NCI-H2196 (cell line): Measurements from ENCODE around the gene TTI1.

Experiments used
- DNase-seq: peaks from one replicate; lab custom pipeline; 2025; ENCODE audit not compliant: unreplicated experiment; lab: John Stamatoyannopoulos, UW

The TTI1 gene

DNA sequence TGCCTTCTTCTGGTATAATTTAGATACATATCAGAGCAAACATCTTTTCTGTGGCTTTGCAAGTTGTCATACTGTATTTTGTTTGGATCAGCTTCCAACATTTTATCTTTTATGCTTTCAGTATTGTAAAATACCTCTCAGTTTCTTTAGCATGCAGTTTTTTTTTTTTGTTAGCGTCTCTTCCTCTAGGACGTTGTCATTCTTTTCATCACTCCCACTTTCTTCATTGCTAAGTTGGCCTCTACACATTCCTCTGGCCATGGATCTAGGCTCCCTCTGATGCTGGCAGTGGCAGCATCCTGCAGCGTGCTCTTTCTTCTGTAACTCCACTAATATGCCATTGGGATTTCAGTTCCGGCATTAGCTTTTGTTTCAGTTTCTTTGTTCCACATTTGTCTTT, 22.0 kb upstream of the TTI1 start:
- DNase-seq: no peak

DNA sequence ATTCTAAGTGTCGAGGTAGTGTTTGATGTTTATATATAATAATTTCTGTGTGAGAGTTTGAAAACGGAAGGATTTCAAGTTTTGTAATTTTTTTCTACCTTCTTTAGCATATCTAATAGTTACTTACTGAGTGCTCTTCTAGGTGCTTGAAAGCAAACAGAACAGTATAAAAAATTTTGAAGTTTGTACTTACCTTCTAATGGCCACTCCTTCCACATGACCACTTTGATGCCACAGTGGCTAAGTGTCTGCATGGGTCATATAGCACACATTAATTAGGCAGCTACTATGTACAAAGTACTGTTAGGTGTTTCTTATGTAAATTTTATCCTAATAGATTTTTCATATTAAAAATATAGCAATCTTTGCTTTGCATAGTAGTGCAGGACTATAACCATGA, 21.4 kb upstream of the TTI1 start:
- DNase-seq: no peak

DNA sequence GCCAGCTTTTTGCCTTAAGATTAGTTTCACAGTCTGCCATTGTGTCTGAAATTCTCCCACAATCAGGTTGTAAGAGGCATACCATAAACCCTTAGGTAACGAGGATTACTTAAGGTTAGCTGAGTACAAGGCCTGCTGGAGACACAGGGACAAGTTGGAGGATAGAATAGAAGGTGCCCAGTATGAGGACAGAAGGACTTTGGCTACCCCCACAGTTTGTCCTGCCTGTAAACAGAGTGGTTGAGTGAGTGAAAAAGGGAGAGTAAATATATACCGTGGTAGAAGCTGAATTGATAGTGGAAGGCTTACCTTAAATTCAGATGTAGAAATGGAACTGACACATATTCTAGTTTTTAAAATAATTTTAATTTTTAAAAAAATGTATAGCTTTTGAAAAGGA, 19.6 kb upstream of the TTI1 start:
- no peak for DNase-seq

DNA sequence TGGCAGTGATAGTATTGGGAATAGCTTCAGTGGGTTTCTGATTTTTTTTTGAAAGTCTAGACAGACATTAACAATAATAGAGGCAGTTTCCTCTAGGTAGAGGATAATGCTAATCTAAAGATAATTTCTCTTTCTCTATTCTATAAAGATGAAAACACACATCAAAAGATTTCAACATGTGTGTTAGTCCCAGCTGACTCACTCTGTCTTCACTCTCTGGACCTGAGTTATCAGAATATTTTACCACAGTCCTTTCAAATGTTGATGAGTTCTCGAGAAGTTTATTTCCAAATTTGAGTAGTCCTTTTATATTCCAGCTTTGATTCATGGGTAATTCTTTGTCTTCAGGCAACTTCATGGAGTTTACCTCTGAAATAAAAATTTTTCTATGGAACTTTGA, 17.4 kb upstream of the TTI1 start:
- no peak for DNase-seq

DNA sequence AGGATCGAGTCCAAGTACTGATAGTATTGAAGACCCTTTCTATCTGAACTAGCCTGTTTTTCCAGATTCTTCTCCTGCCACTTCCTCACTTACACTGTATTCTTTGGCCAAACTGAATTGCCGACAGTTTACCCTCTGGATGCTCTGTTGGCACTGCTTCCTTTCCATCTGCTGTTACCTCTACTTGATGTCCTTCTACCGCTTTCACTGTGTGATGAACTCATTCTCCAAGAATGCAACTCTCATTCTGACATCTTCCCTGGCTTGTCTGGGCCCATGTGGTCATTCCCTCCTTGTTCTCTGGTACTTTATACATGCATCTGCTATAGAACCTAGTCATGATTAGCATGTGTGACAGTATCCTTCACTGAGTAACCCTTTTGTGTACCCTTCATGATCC, 16.5 kb upstream of the TTI1 start:
- DNase-seq: no peak

DNA sequence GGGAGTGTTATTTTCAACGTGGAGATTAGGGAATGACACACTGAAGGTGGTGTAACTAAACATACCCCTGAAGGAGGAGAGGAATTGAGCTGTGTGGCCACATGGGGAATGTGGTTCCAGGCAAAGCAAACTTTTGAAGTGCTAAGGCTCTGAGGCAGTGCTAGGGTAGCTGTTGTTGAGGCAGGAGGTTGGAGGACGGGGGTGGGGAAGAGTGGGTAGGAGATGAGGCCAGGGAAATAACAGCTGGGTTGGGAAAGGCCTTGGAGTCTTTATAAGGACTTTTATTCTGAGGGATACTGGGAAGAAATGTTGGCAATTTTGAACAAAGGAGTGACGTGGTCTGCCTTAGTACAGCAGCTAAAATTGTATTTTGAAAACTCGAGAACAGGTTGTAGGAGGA, 13.3 kb upstream of the TTI1 start:
- DNase-seq: no peak

DNA sequence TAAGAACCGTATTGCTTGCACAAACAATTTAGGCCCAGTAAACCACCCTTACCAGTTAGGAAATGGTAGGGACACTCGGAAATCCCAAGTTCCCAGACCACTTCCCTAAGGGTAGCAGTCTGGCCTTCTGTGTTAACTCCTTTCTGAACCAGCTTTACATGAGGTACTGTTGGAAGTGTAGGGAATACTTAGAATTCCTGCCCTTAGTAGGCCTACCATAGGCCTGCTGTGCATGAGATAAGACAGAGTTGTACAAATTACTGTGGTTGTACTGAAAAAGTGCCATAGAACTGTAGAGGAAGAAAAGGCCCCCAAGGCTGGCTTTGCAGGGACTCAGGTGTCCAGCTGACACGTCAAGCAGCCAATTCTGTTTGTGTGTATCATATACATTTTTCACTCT, 11.4 kb upstream of the TTI1 start:
- DNase-seq: no peak

DNA sequence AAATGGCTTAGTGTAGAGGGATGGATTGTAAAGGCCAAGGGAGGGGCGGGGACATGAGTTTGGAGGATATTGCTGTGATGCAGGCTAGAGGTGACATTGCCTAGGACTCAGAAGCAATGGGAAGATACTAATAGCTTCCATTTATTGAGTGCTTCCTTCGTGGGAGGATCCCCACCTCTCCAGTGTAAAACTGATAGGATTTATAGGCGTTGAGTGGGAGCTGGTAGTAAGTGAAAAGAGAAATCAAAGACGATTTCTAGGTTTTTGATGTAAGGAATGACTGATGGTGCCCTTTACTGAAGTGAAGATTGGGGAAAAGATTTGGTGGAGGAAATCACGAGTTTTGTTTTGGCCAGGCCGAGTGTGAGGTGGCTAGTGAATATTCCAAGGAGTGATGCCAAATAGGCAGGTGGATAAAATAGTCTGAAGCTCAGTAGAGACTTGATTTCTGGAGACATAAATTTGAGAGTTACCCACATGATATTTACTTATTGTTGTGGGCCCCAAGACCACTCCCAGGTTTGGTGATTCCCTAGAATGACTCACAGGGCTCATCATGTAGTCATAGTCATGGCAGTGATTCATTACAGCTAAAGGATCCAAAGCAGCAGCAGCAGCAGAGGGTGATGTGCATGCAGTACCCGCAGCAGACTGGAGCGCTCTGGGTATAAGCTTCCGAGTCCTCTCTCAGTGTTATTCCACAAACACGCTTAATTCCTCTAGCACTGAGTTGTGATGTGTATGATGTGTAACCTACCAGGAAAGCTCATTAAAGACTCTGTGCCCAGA, 10.4 kb upstream of the TTI1 start:
- DNase-seq: no peak

DNA sequence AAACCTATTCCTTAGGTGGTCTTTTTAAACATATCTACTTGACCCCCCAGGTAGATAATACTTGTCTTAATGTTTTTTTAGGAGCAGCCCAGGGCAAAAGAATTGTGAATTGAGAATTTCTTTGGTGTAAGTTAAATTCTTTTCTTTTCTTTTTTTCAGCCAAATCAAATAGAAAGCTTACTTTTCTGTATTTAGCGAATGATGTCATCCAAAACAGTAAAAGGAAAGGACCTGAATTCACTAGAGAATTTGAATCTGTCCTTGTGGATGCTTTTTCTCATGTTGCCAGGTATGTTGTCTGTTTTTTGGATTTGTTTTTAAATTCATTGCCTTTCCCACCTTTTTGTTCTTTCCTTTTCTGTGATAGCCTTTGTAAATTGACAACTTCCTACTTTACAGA, 7.0 kb upstream of the TTI1 start:
- no peak for DNase-seq

DNA sequence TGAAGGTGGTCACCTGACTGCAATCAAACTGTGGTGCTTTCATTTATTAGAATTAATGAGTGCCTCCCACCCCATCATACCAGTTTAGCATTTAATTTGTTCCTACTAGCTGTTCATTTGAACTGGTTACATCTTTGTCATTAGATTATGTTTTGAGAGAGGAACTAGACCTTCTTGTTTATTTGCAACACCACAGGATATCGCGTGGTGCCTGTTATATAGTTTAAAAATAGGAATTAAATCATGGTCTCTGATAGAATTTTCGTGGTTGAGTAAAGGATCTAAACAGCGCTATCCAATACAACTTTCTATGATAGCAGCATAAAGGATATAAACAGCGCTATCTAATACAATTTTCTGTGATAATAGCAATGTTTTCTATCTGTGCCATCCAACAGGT, 3.1 kb upstream of the TTI1 start:
- DNase-seq: no peak

DNA sequence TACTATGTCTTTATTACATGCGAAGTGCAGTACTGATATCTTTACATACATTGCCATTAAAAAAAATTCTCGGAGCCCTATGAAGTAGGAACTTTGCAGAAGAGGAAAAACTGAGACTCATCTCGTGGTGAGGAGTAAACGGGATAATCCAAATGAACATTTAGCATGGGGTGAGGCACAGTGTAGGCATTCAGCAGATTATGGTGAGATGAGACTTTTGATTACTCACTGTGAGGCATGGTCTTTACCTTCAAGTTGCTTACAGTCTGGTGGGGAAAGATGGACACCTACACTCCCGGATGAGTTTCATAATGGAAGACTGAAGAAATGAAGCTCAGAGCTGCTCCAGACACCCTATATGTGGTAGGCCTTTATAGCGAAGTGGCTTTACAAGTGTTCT, 1.7 kb upstream of the TTI1 start:
- no peak for DNase-seq

DNA sequence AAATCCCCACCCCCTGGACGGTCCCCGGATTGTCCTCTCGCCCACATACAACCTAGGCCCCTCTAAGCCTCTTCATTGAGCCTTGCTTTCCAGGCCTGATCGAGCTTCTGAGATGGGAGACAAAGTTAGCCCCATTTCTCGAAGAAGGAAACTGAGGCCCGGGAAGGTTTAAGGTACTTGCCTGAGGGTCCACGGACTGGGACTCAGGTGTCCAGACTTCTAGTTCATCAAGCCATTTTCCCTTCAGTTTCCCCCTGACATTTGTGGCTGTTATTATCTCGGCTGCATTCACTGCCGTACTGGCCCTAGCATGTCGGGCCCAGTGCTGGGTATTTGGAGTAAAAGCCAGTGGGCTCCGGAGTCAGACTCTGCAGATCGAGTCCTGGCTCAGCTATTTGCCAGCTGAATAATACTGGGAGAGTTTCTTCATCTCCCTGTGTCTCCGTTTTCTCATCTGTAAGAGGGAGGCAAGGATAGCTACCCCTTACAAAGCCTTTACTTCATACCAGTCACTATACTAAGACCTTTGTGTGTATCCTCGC, 923 bp upstream of the TTI1 start:
- no peak for DNase-seq

DNA sequence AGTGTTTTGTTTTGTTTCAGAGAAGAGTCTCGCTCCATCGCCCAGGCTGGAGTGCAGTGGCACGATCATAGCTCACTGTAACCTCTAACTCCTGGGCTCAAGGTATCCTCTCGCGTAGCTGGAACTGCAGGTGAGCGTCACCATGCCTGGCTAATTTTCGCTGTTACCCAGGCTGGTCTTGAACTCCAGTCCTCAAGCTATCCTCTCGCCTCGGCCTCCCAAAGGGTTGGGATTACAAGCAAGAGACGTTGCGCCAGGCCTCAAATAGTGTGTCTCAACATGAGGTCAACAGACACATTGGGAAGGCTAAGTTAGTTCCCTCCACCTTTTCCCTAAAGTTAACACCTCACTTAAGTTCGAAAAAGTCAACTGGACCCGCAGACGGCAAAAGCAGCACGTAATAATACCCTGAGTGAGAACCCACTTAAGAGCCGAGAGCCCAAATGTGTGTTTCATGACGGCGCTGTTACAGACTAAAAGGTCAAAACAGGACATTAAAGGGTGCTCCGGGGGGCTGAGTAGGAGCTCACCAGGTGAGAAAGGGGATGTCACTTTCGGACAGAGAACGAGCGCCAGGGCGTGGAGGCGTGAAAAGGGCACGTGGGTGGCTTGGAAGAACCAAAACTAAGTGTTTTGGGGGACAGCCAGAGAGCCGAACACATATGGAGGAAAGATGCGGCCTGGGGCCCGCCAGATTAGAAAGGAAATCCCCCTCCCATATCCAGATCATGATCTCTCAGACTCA, 499 bp downstream of the TTI1 start:
- DNase-seq: peak; percentile 78

DNA sequence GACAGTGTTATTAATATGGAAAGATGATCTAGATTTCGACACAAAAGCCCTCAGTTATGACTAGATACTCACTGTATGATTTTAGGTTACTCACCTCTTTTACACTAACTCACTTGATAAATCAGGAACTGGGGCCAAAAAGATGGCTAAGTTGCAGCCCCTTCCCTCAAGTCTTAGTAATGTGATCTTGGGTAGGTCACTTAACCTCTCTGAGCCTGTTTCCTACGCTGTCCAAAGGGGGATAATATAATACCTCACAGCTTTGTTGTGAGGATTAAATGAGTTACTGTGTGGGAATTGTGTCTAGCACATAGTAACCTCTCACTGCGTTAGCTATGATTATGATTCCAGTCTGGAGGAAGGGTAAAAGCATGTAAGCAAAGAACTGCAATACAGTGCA, 1.3 kb downstream of the TTI1 start:
- no peak for DNase-seq

DNA sequence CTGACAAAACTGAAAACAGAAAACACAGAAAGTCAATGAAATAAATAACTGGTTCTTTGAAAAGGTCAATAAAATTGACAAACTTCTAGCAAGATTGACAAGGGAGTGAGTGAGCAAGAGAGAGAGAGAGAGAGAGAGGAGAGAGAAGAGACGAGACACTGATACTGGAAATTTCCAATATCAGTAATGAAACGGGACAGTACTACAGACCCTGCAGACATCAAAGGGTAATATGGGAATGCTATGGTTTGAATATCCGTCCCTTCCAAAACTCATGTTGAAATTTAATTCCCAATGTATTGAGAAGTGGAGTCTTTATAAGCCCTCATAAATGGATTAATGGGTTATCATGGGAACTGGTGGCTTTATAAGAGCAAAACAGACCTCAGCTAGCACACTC, 3.8 kb downstream of the TTI1 start:
- DNase-seq: no peak

DNA sequence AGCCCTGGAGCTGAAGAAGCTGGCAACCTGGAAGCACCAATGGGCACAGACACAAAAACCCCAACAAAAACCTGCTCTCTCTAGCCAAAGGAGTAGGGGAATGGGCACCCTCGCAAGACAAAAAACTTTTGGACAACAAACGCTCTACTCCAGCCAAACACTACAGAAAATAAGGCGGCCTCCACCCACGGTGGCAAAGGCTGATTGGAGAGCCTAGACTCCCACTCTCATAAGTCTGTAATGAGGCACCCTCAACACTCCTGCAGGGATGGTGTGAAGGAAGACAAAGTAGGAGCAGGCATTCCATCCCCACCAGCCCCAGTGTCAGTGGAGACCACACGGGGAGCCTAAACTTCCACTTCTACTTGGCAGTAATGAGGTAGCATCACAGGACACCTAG, 8.8 kb downstream of the TTI1 start:
- DNase-seq: no peak

DNA sequence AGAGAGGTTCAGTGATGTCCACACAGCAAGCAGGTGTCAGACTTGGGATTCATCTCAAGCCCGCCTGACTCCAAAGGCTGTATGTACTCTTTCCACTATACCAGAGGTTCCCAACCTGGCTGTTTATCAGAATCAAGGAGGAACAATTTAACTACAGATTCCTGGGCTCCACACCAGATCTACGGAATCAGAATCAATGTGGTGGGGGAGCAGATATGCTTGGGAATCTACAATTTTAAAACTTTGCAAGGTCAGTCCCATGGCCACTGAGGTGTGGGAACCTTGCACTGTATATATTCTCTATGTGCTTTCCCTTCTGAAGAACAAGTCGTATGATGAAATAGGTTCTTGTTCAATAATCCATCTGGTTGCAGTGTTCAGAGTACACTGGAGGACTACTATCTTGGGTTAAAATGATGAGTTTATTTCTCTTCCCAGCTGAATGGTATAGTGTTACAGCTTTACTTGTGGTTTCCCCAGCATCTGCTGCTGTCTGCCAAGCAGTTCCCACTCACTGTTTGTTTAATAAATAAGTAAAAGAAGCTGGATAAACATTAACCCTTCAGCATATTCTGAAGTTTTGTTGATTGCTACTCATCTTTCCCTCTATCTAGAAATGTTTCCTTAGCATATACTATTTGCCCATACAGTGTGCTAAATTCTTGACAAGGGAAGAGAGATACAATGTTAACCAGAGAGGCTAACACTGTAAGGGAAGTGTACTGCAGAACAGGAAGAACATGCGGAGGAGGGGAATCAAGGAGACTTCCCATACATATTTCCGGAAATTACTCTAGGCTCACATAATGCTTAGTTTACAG, 9.9 kb downstream of the TTI1 start:
- DNase-seq: peak; percentile 41

DNA sequence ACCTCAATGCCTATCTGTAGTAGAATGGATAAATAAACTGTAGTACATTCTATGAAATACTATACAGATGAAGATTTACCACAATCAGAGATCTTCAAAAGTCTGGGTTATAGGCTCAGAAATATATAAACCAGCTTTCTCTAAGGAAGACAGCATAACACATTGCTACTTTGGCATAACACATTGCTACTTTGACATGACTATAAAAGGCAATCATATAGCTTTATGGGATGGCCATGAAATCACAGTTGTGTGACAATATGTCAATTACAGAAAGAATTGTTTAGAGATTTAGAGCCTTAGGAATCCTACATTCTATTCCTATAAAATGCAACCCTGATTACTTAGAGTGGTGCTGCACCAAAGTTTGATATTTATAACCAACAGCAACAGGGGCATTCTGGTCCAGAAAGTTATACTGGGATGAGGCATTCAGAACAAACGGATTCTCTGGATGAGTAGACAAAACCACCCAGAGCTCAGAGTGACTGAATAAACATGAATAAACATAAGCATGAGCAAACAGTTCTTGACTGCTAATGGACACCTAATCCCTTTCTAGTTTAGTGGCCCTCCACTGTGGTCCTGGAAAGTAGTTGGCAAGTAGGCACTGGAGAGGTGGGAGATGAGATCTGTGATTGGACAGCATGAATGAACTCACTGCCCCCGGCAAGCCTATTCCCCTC, 12.0 kb downstream of the TTI1 start:
- peak; percentile 23 for DNase-seq

DNA sequence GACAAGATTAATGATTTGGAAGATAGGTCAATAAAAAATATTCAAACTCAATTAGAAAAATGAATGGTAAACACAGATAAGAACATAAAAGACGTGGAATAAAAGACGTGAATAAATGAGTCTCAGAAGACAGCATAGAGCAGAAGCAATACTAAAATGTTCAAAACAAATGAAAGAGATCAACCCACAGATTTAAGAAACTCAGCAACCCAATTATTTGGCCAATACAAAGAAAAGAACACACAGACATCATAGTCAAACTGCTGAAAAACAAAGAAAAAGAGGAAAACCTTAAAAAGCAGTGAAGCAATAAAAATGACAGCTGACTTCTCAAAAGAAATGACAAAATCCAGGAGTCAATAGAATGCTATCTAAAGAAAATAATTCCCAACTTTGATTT, 14.9 kb downstream of the TTI1 start:
- DNase-seq: no peak

DNA sequence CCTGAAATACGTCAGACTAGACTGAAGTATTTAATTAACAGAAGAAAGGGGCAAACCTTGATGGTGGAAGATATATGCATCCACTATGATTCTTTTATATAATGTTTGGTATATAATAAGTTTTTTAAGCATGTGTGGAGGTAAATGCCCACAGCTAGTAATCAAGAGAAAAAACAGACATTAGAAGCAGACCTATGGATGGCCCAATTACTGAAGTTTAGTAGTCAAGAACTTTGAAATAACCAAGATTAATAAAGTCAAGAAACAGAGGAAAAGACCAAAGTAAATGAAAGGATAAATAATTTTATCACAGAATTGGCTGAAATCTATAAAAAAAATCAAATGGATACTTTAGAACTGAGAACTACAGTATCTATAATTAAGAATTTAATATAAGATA, 15.3 kb downstream of the TTI1 start:
- DNase-seq: no peak

DNA sequence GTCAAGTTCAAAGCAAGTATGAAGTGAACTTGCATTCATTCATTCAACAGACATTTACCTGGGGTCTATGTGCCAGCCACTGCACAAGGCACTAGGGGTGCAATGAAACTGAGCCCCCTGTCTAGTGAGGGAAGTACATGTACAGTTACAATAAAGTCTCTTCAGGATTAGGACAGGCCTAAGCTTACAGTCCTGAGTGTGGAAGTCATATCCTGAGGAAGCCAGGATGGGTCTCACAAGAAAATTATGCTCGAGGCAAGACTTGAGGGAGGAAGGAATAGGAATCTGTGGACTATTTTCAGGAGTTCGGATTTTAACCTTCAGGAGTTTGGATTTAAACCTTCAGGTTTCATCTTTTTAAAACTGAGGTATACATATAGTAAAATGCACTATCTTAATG, 19.4 kb downstream of the TTI1 start:
- no peak for DNase-seq
